GM19438 (cell line): Measurements from ENCODE around the gene GLYATL1B.
A peak's percentile ranks its signal among the peaks of the same experiment; 100 is the strongest.

Experiments used
- ATAC-seq: cut with Tn5 transposase; IDR thresholded peaks from one replicate; pipeline ENCODE4 v1.9.1; 2021; ENCODE audit warnings: low read depth; ENCODE audit not compliant: unreplicated experiment

The GLYATL1B gene

DNA sequence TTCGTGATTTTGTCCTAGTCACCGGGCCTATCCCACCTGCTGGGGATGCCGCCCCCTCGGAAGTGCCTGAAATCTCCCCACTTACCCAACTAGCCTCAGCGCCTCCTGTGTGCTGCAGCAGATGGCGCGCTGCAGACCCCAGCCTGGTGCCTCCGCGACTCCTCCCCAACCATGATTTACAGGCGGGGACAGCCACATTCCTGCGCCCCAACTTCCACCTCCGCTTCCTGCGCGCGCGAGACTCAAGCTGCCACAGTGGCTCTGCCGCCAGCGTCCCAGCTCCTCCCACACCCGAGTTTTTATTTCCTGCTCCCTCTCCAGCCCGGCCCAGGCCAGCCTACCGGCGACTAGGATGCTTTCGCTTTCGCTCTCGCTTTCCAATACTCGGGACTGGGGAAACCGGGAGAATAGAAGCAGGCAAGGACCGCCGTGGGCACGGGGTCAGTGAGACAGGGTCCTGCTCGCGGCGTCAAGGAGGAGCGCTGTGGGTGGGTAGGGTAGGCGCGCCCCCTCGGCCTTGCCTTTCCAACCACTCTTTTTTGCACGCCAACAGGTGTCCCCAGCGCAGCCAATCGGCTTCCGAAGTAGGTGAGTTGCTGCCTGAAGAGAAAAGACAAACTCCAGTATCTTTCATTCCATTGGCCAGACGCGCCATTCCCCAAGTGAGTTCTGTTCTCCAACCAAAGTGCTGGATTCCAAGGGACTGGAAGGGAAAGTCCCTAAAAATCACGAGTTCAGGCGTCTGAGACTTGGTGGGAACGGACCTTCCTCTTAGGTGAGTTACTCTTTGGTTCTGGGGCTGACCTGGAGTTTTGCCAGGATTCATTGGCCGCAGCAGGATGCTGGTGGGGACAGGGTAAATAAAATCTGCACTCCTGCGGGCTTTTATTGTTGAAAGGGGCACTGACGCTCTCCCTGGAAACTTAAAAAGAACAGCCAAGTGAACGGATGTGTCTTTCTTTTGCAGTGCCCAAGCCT, 56.7 kb downstream of the GLYATL1B start, which contains the start of gene FAM111A:
Gene FAM111A (plus strand): TSS at position 327 of the 978 bp plus-strand sequence. CDS start 6,017 bp downstream, outside the sequence.
- ATAC-seq = peak; percentile 78

GRCh38 chr11:59144096-59144495, 58.0 kb downstream of the GLYATL1B start:
- ATAC-seq = no peak
